Activated CD4-positive, alpha-beta T cell treated with anti-CD3 and anti-CD28 coated beads for 48 hours (primary cell): ENCODE measurements around the gene KDM6A.
"Not testable (repeated sequence)": the region's sequence is repeated elsewhere in the genome, so short reads cannot be mapped to it uniquely, and the experiment has no call there.

Source experiments
- DNase-seq: peaks from one replicate; pipeline ENCODE4 v3.0.0-alpha.2; 2020

The KDM6A gene

GRCh38 chrX:44967221-44967620, 94.2 kb downstream of the KDM6A start:
- DNase-seq: no peak

- no peak for DNase-seq
Observed at GRCh38 chrX:44970709-44971108, 97.7 kb downstream of the KDM6A start.

DNA sequence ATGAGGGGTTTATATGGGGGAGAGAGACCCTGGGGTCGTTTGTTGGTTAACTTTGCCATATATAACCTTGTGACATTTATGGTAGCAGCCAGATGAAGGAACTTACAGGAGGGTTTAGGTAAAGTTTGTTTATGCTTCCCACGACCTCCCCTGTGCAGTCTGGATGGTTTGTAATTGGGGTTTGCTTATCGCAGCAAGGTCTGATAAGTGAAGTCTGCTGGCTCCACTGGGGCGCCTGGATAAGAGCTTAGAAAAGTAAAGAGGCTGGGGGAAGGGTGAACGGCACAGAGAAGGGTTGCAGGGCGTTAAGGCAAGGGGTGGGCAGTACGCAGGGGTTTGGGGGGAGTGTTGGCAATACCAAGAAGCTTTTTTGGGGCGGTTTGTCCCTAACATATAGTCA, 98.7 kb downstream of the KDM6A start:
- DNase-seq: no peak

DNA sequence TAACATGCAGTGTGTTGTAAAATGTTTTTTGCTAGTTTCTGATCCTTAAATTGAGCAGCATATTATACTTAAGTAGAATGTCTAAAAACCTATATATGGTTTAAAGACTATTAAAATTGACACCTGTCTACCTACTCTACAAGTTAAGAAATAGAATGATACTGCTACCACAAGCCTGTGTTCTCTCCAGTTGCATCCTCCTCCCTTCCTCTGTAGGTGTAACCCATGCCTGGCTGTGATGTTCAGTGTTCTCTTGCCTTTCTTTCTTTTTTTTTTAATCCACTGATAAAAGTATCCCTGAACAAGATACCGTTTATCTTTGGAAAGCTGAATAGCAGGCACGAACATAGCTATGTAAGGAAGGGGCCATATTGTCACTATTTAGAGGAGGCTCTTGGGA, 99.1 kb downstream of the KDM6A start:
- no peak for DNase-seq

DNA sequence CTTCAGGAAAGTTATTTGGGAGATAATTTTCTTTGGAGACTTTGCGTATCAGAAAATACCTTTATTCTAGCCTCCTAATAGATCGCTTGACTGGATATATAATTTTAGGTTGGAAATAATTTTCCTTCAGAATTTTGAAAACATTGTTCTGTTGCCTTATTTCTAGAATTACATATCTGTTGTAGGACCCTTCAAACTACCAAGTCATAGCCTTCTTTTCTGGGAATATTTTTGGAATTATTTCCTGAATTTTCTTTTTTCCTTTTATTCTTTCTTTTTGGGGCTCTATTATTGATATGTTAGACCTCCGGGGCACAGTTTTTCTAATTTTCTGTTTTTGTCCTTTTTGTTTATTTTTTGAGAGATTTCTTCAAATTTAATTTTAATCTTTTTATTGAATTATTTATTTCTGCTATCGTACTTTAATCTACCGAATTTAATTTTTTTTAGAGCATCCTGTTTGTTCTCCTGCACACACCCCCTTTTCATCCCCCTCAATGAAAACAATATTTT, 100.5 kb downstream of the KDM6A start:
- no peak for DNase-seq

GRCh38 chrX:44974451-44974850, 101.5 kb downstream of the KDM6A start:
- DNase-seq: no peak

- no peak for DNase-seq
Observed at GRCh38 chrX:44975666-44976263, 102.8 kb downstream of the KDM6A start.

DNA sequence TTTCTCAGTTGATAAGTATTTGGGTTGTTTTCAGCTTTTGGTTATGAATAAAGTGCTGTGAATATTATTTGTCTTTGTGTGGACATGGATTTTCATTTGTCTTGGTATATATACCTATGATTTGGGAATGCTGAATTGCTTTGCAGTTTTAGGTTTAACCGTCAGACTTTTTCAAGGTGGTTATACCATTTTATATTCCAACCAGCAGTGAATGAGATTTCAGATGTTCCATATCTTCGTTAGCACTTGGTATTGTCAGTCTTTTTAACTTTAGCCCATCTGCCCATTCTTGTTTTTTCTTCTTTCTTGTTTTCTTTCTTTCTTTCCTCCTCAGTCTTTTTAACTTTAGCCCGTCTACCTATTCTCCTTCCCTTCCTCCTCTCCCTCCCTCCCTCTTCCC, 106.0 kb downstream of the KDM6A start:
- no peak for DNase-seq

- no peak for DNase-seq
Observed at GRCh38 chrX:44980403-44980802, 107.4 kb downstream of the KDM6A start.

- DNase-seq: no peak
Observed at GRCh38 chrX:44980883-44981282, 107.9 kb downstream of the KDM6A start.

GRCh38 chrX:44989995-44990770, 117.2 kb downstream of the KDM6A start:
- no peak for DNase-seq

GRCh38 chrX:44992775-44993174, 119.8 kb downstream of the KDM6A start:
- DNase-seq: no peak

DNA sequence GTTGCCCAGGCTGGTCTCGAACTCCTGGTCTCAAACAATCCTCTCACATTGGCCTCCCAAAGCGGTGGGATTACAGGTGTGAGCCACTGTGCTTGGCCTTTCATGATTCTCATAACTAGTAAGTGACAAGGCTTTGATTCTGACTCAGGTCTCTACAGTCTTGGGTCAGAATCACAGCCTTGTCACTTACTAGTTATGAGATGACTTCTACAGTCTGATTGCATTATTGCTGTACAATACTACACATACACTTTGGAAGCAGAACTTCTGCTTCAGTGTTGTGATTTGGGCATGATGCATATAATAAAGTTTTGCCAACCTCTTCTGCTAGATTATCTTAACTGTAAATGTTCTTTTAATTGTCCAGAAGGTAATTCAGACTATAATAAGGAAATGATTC, 123.3 kb downstream of the KDM6A start:
- DNase-seq: peak; percentile 16

DNA sequence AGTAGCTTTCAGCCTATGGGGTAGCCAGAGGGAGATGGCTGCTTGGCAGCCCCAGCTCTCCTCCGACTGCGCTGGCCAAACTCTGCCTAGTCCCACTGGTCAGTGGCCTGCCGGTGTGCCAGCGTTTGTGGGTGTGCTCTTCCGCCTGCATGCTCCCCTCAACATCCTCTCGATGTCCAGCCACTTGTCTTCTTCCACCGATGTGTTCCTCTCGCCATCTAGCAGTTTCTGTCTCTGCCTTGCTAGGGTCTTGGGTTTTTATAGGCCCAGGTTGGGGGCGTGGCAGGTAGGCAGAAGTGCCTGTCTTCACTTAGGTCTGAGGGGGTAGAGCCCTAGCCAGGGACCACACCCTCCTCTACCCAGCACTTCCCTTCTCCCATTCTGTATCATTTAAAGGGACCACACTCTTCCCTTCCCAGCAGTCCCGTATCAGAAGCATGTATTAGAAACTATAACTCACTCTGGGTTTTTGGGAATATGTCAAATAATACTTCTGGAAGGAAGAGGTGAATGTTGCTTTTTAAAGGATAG, 124.4 kb downstream of the KDM6A start:
- no peak for DNase-seq

- DNase-seq: no peak
Observed at GRCh38 chrX:44997888-44998287, 124.9 kb downstream of the KDM6A start.

- DNase-seq: peak; percentile 11
Observed at GRCh38 chrX:44999237-44999636, 126.2 kb downstream of the KDM6A start.

DNA sequence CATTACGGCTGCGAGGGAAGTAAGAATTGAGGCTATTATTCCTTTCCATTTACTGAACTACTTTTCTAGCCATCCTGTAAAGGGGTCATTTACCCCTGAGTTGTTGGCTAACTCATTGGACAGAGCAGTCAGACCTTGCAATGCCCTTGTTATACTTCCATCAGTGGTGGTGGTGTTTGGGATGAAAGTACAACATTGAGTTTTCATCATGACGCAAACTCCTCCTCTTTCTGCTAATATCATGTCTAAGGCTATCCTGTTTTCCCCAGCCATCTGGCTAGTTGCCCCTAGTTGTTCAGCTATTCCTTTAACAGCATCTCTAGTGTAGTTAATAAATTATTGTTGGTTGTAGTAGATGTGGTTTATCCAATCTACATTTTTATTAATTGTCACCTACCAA, 126.9 kb downstream of the KDM6A start:
- not testable (repeated sequence) for DNase-seq

DNA sequence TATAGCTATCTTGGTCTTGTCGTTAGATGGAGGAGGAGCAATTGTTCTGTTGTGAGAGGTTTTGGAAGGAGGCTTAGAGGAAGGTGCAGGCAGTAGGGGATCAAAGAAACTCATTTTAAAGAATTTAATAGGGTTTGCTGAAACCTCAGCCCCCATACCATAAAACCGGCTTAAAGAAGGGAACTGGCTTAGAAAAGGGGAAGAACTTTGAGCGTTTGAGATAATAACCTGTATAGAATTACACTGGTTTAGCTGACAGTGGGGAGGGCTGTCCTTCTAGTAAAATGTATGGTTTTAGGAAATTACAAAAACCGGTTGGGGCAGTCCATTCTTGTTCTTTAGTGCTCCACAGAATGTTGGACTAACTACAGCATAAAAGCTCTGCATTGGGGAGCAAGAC, 128.1 kb downstream of the KDM6A start:
- DNase-seq: no peak

DNA sequence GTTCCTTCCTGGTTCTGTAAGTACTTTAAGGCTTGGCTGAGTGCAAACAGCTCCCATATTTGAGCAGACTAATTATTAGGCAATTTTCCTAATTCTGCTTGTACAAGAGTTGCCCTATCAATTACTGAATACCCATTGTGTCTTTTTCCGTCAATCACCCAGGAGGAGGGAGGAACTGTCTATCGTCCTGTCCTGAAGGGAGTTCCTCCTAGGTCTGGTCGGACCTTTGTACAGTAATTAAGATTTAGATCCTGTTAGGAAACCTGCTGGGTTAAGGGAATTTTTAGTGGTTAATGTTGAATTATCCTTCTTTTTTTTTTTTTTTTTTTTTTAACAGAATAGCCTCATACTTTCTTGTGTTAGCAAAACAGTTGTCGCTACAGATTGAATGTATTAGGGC, 130.1 kb downstream of the KDM6A start:
- DNase-seq: no peak

- peak; percentile 4 for DNase-seq
Observed at GRCh38 chrX:45006002-45006800, 133.2 kb downstream of the KDM6A start.

GRCh38 chrX:45007598-45007997, 134.6 kb downstream of the KDM6A start:
- no peak for DNase-seq

GRCh38 chrX:45009371-45010000, 136.5 kb downstream of the KDM6A start:
- DNase-seq: no peak

- no peak for DNase-seq
Observed at GRCh38 chrX:45011131-45011530, 138.1 kb downstream of the KDM6A start.
